ENCODE results near the gene LYRM2. TPM values are rescaled to one million over a fixed set of nuclear protein-coding genes. Genes with fewer than 3 reads are reported as not detected.

The LYRM2 gene
- 10 to 100 TPM; 56.5 to 69.4 (median 66.8) TPM for polyA plus RNA-seq

GRCh38 chr6:89638320-89639195, at the start of gene LYRM2:
Gene LYRM2, minus strand, starts transcription at chr6:89638747. Its CDS starts 31 bp downstream, at chr6:89638716.
- H3K27me3 Mint-ChIP-seq (ENCODE audit: low read depth in 3 of 3) = peaks cover 8% of the 10 kb centered on the region in 3 donors
- H3K27ac Mint-ChIP-seq = peak within 1 kb of the TSS; percentile 91 to 99 (median 98)
- H3K36me3 Mint-ChIP-seq = peaks cover 10 to 25% (median 11%) of the 10 kb centered on the region in 3 donors
- H3K4me1 Mint-ChIP-seq = peaks cover 20 to 38% of the 10 kb centered on the region in 2 donors
- H3K4me3 Mint-ChIP-seq = peak within 1 kb of the TSS; percentile 92 to 98 (median 96)
- peak; percentile 94 for DNase-seq
- H3K9me3 Mint-ChIP-seq = no peaks in the 10 kb centered on the region

- DNase-seq = no peak
- no peaks in the 10 kb centered on the region for H3K27me3 Mint-ChIP-seq (ENCODE audit: low read depth in 3 of 3)
- peaks cover 38 to 71% (median 39%) of the 10 kb centered on the region in 3 donors for H3K36me3 Mint-ChIP-seq
- H3K9me3 Mint-ChIP-seq = no peaks in the 10 kb centered on the region
- peaks cover 0 to 9% of the 10 kb centered on the region in 2 donors for H3K4me1 Mint-ChIP-seq
- H3K4me3 Mint-ChIP-seq = no peak overlapping the region
- H3K27ac Mint-ChIP-seq = no peak overlapping the region
Observed at GRCh38 chr6:89688328-89688727, 49.8 kb upstream of the LYRM2 start.

GRCh38 chr6:89685311-89685710, 46.8 kb upstream of the LYRM2 start:
- no peaks in the 10 kb centered on the region for H3K27me3 Mint-ChIP-seq (ENCODE audit: low read depth in 3 of 3)
- no peak overlapping the region for H3K4me3 Mint-ChIP-seq
- peak overlapping the region in 1 of 6 donors; percentile 6 for H3K27ac Mint-ChIP-seq
- no peak for DNase-seq
- peaks cover 5 to 9% of the 10 kb centered on the region in 2 donors for H3K4me1 Mint-ChIP-seq
- peaks cover 23 to 72% (median 48%) of the 10 kb centered on the region in 3 donors for H3K36me3 Mint-ChIP-seq
- no peaks in the 10 kb centered on the region for H3K9me3 Mint-ChIP-seq

- no peak for DNase-seq
- Mint-ChIP-seq H3K4me3 (no peak overlapping the region), H3K27me3 (ENCODE audit: low read depth in 3 of 3) (no peaks in the 10 kb centered on the region), H3K27ac (no peak overlapping the region), H3K36me3 (peaks cover 28 to 70% (median 48%) of the 10 kb centered on the region in 3 donors), H3K9me3 (no peaks in the 10 kb centered on the region), H3K4me1 (peaks cover 5 to 9% of the 10 kb centered on the region in 2 donors)
Observed at GRCh38 chr6:89682991-89683390, 44.4 kb upstream of the LYRM2 start.

GRCh38 chr6:89681983-89682564, 43.5 kb upstream of the LYRM2 start:
- Mint-ChIP-seq H3K27ac (peak overlapping the region in 1 of 6 donors; percentile 2), H3K27me3 (ENCODE audit: low read depth in 3 of 3) (no peaks in the 10 kb centered on the region), H3K4me1 (peaks cover 5 to 9% of the 10 kb centered on the region in 2 donors), H3K36me3 (peaks cover 24 to 66% (median 40%) of the 10 kb centered on the region in 3 donors), H3K4me3 (no peak overlapping the region), H3K9me3 (no peaks in the 10 kb centered on the region)
- peak in 1 of 3 donors; percentile 11 for DNase-seq

- Mint-ChIP-seq H3K36me3 (peaks cover 32 to 70% (median 39%) of the 10 kb centered on the region in 3 donors), H3K9me3 (no peaks in the 10 kb centered on the region), H3K27ac (no peak overlapping the region), H3K4me3 (no peak overlapping the region), H3K4me1 (peaks cover 5 to 9% of the 10 kb centered on the region in 2 donors), H3K27me3 (ENCODE audit: low read depth in 3 of 3) (no peaks in the 10 kb centered on the region)
- no peak for DNase-seq
Observed at GRCh38 chr6:89680551-89680950, 42.0 kb upstream of the LYRM2 start.

- Mint-ChIP-seq H3K27ac (no peak overlapping the region), H3K4me1 (peaks cover 5 to 9% of the 10 kb centered on the region in 2 donors), H3K4me3 (no peak overlapping the region), H3K36me3 (peaks cover 34 to 70% (median 35%) of the 10 kb centered on the region in 3 donors), H3K9me3 (no peaks in the 10 kb centered on the region), H3K27me3 (ENCODE audit: low read depth in 3 of 3) (no peaks in the 10 kb centered on the region)
- no peak for DNase-seq
Observed at GRCh38 chr6:89680150-89680549, 41.6 kb upstream of the LYRM2 start.

- no peaks in the 10 kb centered on the region for H3K9me3 Mint-ChIP-seq
- H3K27ac Mint-ChIP-seq = no peak overlapping the region
Observed at GRCh38 chr6:89679215-89680120, 40.9 kb upstream of the LYRM2 start.

GRCh38 chr6:89678531-89678930, 40.0 kb upstream of the LYRM2 start:
- Mint-ChIP-seq H3K4me1 (peaks cover 5 to 9% of the 10 kb centered on the region in 2 donors), H3K9me3 (no peaks in the 10 kb centered on the region), H3K27me3 (ENCODE audit: low read depth in 3 of 3) (peaks cover 0 to 3% (median 0%) of the 10 kb centered on the region in 3 donors), H3K27ac (no peak overlapping the region), H3K4me3 (no peak overlapping the region), H3K36me3 (peaks cover 30 to 64% (median 32%) of the 10 kb centered on the region in 3 donors)
- DNase-seq = no peak

More at GRCh38 chr6:89679215-89680120, 40.9 kb upstream of the LYRM2 start:
- peaks cover 0 to 3% (median 0%) of the 10 kb centered on the region in 3 donors for H3K27me3 Mint-ChIP-seq (ENCODE audit: low read depth in 3 of 3)
- DNase-seq = no peak
- H3K4me1 Mint-ChIP-seq = peaks cover 5 to 9% of the 10 kb centered on the region in 2 donors
- H3K4me3 Mint-ChIP-seq = no peak overlapping the region
- peaks cover 30 to 70% (median 32%) of the 10 kb centered on the region in 3 donors for H3K36me3 Mint-ChIP-seq

- Mint-ChIP-seq H3K27me3 (ENCODE audit: low read depth in 3 of 3) (peaks cover 0 to 3% (median 0%) of the 10 kb centered on the region in 3 donors), H3K4me3 (no peak overlapping the region)
- DNase-seq = no peak
Observed at GRCh38 chr6:89675949-89676748, 37.6 kb upstream of the LYRM2 start.

GRCh38 chr6:89670935-89671565, 32.5 kb upstream of the LYRM2 start:
- Mint-ChIP-seq H3K27ac (no peak overlapping the region), H3K36me3 (peaks cover 22 to 52% (median 25%) of the 10 kb centered on the region in 3 donors), H3K27me3 (ENCODE audit: low read depth in 3 of 3) (peaks cover 0 to 3% (median 0%) of the 10 kb centered on the region in 3 donors), H3K4me1 (no peaks in the 10 kb centered on the region), H3K9me3 (no peaks in the 10 kb centered on the region), H3K4me3 (no peak overlapping the region)
- DNase-seq = no peak

More at GRCh38 chr6:89675949-89676748, 37.6 kb upstream of the LYRM2 start:
- Mint-ChIP-seq H3K27ac (no peak overlapping the region), H3K4me1 (no peaks in the 10 kb centered on the region), H3K36me3 (peaks cover 31 to 68% (median 43%) of the 10 kb centered on the region in 3 donors), H3K9me3 (no peaks in the 10 kb centered on the region)

GRCh38 chr6:89669002-89669401, 30.5 kb upstream of the LYRM2 start:
- Mint-ChIP-seq H3K27me3 (ENCODE audit: low read depth in 3 of 3) (no peaks in the 10 kb centered on the region), H3K27ac (no peak overlapping the region), H3K4me1 (no peaks in the 10 kb centered on the region), H3K36me3 (peaks cover 21 to 43% (median 22%) of the 10 kb centered on the region in 3 donors), H3K4me3 (no peak overlapping the region), H3K9me3 (no peaks in the 10 kb centered on the region)
- no peak for DNase-seq
